DND-41 (cell line): Measurements from ENCODE around the gene AP1B1.

Experiments
- ATAC-seq: fragments of 200-7000 bp; cut with Tn5 transposase; 3 replicates; pipeline ENCODE4 v1.9.1; 2021; ENCODE audit warnings: low read depth; ENCODE audit not compliant: insufficient read depth
- DNase-seq: peaks from one replicate; pipeline ENCODE4 v3.0.0-alpha.2; 2020
- H2AFZ ChIP-seq: 2 replicates; pipeline ENCODE4 v1.6.0; 2012; ENCODE audit warnings: low read depth, low read length
- H3K27ac ChIP-seq: 2 replicates; pipeline ENCODE4 v1.5.1; 2012; ENCODE audit warnings: low read length, inconsistent platforms
- H3K27me3 ChIP-seq: fragments of 200-600 bp; sonication (generic); 2 replicates; pipeline ENCODE4 v1.6.0; 2012; ENCODE audit warnings: low read length, mild to moderate bottlenecking, inconsistent platforms; ENCODE audit not compliant: insufficient read depth, poor library complexity
- H3K36me3 ChIP-seq: 2 replicates; pipeline ENCODE4 v1.5.1; 2012; ENCODE audit warnings: low read length, inconsistent platforms; ENCODE audit not compliant: insufficient read depth
- H3K4me1 ChIP-seq: 2 replicates; pipeline ENCODE4 v1.5.1; 2012; ENCODE audit warnings: mild to moderate bottlenecking, low read length; ENCODE audit not compliant: insufficient read depth
- H3K4me2 ChIP-seq: 2 replicates; pipeline ENCODE4 v1.6.0; 2012; ENCODE audit warnings: mild to moderate bottlenecking, moderate library complexity, low read length, inconsistent platforms; ENCODE audit not compliant: insufficient read depth
- H3K4me3 ChIP-seq, 2 experiments: fragments of 200-600 bp in 1 of 2; shearing (Covaris generic) in 1 of 2; 2 replicates each; pipeline ENCODE4 v1.5.1; 2012 to 2016; ENCODE audit warnings: inconsistent platforms in 2 of 2, low read length in 2 of 2, mild to moderate bottlenecking in 2 of 2, low read depth in 1 of 2, moderate library complexity in 1 of 2
- H3K79me2 ChIP-seq: 2 replicates; pipeline ENCODE4 v1.6.0; 2012; ENCODE audit warnings: low read length, inconsistent platforms; ENCODE audit not compliant: insufficient read depth
- H3K9ac ChIP-seq: 2 replicates; pipeline ENCODE4 v1.6.0; 2012; ENCODE audit warnings: low read depth, mild to moderate bottlenecking, inconsistent platforms, low read length, moderate library complexity
- H3K9me3 ChIP-seq: 2 replicates; pipeline ENCODE4 v1.5.1; 2012; ENCODE audit warnings: low read length, moderate library complexity, mild to moderate bottlenecking, inconsistent platforms; ENCODE audit not compliant: insufficient read depth, severe bottlenecking
- H4K20me1 ChIP-seq: 2 replicates; pipeline ENCODE4 v1.6.0; 2012; ENCODE audit warnings: low read length; ENCODE audit not compliant: insufficient read depth
- CTCF ChIP-seq: IDR thresholded peaks from 2 replicates; pipeline ENCODE4 v1.5.1; 2012; ENCODE audit warnings: borderline replicate concordance, low read length, moderate library complexity, mild to moderate bottlenecking; ENCODE audit not compliant: poor library complexity, severe bottlenecking; ENCODE audit errors: extremely low read depth
- EZH2 ChIP-seq: IDR thresholded peaks from 3 replicates; pipeline ENCODE4 v1.6.1; 2012; ENCODE audit warnings: borderline replicate concordance, low read depth, mild to moderate bottlenecking, moderate library complexity, low read length, inconsistent platforms; ENCODE audit not compliant: severe bottlenecking

Gene AP1B1

GRCh38 chr22:29300467-29300806, 87.9 kb downstream of the AP1B1 start:
- H3K9ac ChIP-seq, result no peak overlapping the region
- H3K4me3 ChIP-seq, result no peak overlapping the region
- H3K27ac ChIP-seq, result no peak overlapping the region
- no peaks in the 10 kb centered on the region for H3K27me3 ChIP-seq
- peaks cover 53% of the 10 kb centered on the region for H4K20me1 ChIP-seq
- DNase-seq, result no peak
- H3K36me3 ChIP-seq, result peaks cover 53% of the 10 kb centered on the region
- no peaks in the 10 kb centered on the region for H3K9me3 ChIP-seq
- H3K79me2 ChIP-seq, result peaks cover 2% of the 10 kb centered on the region; the same call in 1 of the 2 replicates
- no peaks in the 10 kb centered on the region for H3K4me1 ChIP-seq
- no peak for ATAC-seq
- TF ChIP-seq EZH2 (no peak), CTCF (no peak)
- H3K4me2 ChIP-seq, result no peak overlapping the region
- H2AFZ ChIP-seq, result no peak overlapping the region

- no peak overlapping the region for H3K4me3 ChIP-seq
- H3K9ac ChIP-seq, result no peak overlapping the region
- no peaks in the 10 kb centered on the region for H3K9me3 ChIP-seq
- no peaks in the 10 kb centered on the region for H3K4me1 ChIP-seq
- no peak overlapping the region for H3K4me2 ChIP-seq
- TF ChIP-seq CTCF, result no peak
- no peak for TF ChIP-seq EZH2
- H4K20me1 ChIP-seq, result peaks cover 49% of the 10 kb centered on the region
- H3K36me3 ChIP-seq, result peaks cover 64% of the 10 kb centered on the region
- H3K27ac ChIP-seq, result no peak overlapping the region
- ATAC-seq (no peak), DNase-seq (no peak)
- no peaks in the 10 kb centered on the region for H3K27me3 ChIP-seq
- H2AFZ ChIP-seq, result no peak overlapping the region
- H3K79me2 ChIP-seq, result peaks cover 2% of the 10 kb centered on the region; the same call in 1 of the 2 replicates
Measured at GRCh38 chr22:29299136-29299900, 89.1 kb downstream of the AP1B1 start.

DNA sequence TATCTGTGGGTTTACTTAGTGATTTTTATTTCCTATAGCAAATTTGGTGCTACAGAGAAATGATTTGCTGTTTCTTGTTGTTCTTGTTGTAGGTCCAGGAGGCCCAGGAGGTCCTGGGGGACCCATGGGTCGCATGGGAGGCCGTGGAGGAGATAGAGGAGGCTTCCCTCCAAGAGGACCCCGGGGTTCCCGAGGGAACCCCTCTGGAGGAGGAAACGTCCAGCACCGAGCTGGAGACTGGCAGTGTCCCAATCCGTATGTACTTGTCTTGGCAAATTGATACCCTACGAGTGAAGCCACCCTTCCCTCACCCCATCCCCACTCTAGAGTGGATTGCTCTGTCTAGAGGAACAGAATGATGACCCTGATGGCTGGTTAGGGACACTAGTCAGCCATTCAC, 89.7 kb downstream of the AP1B1 start:
- Histone ChIP-seq H2AFZ (no peak overlapping the region), H3K27me3 (no peaks in the 10 kb centered on the region), H3K79me2 (peaks cover 2% of the 10 kb centered on the region; the same call in 1 of the 2 replicates), H3K4me3 (no peak overlapping the region), H4K20me1 (peaks cover 49% of the 10 kb centered on the region), H3K36me3 (peaks cover 70% of the 10 kb centered on the region), H3K4me1 (no peaks in the 10 kb centered on the region), H3K27ac (no peak overlapping the region), H3K9ac (no peak overlapping the region), H3K4me2 (no peak overlapping the region), H3K9me3 (no peaks in the 10 kb centered on the region)
- TF ChIP-seq CTCF, result no peak
- no peak for TF ChIP-seq EZH2
- no peak for DNase-seq
- ATAC-seq, result no peak
